HL-60/S4 (cell line): ENCODE data around the gene NRROS.
"Not testable (repeated sequence)": the region's sequence is repeated elsewhere in the genome, so short reads cannot be mapped to it uniquely, and the experiment has no call there.

Experiments used
- in situ Hi-C: fragments of 300-500 bp; cut with MboI; formaldehyde crosslinking; loops from 2 replicates; pipeline ENCODE4 v1.14.3; 2022; ENCODE audit warnings: low sequenced_read_pairs

NRROS gene

GRCh38 chr3:196624067-196624790 lies 15.3 kb upstream of the NRROS start:
- in situ Hi-C loops = no loop called here

- in situ Hi-C loops = no loop called here
Measured at GRCh38 chr3:196624907-196625306, 14.6 kb upstream of the NRROS start.

- in situ Hi-C loops = no loop called here
Measured at GRCh38 chr3:196625331-196625730, 14.2 kb upstream of the NRROS start.

- in situ Hi-C loops = no loop called here
Measured at GRCh38 chr3:196627918-196628231, 11.6 kb upstream of the NRROS start.

GRCh38 chr3:196629228-196629627 lies 10.3 kb upstream of the NRROS start:
- in situ Hi-C loops = no loop called here

GRCh38 chr3:196631682-196632045 lies 7.8 kb upstream of the NRROS start:
- in situ Hi-C loops = no loop called here

GRCh38 chr3:196632046-196632751 lies 7.3 kb upstream of the NRROS start:
- in situ Hi-C loops = no loop called here

GRCh38 chr3:196633555-196634151 lies 5.8 kb upstream of the NRROS start:
- in situ Hi-C loops = no loop called here

- in situ Hi-C loops = no loop called here
Measured at GRCh38 chr3:196634224-196634623, 5.3 kb upstream of the NRROS start.

- in situ Hi-C loops = no loop called here
Measured at GRCh38 chr3:196634829-196635228, 4.7 kb upstream of the NRROS start.

- in situ Hi-C loops = no loop called here
Measured at GRCh38 chr3:196636369-196637349, 2.8 kb upstream of the NRROS start.

GRCh38 chr3:196637941-196638340 lies 1.6 kb upstream of the NRROS start:
- in situ Hi-C loops = not testable (repeated sequence)

- in situ Hi-C loops = no loop called here
Measured at GRCh38 chr3:196638861-196639482, 522 bp upstream of the NRROS start.

- in situ Hi-C loops = no loop called here
Measured at GRCh38 chr3:196640297-196641018, 964 bp downstream of the NRROS start.

GRCh38 chr3:196641333-196642054 lies 2.0 kb downstream of the NRROS start:
- in situ Hi-C loops = no loop called here

GRCh38 chr3:196642434-196642833 lies 2.9 kb downstream of the NRROS start:
- in situ Hi-C loops = no loop called here

GRCh38 chr3:196643201-196643749 lies 3.8 kb downstream of the NRROS start:
- in situ Hi-C loops = no loop called here

- in situ Hi-C loops = no loop called here
Measured at GRCh38 chr3:196643761-196644160, 4.3 kb downstream of the NRROS start.

GRCh38 chr3:196645096-196645495 lies 5.6 kb downstream of the NRROS start:
- in situ Hi-C loops = no loop called here
